IMR-90 (cell line): Measurements from ENCODE around the gene LGMN. TPM values are rescaled to one million over a fixed set of nuclear protein-coding genes. Genes with fewer than 3 reads are reported as not detected.

Source experiments
- ATAC-seq: fragments of 200-7000 bp; cut with Tn5 transposase; 2 replicates; pipeline ENCODE4 v1.9.1; 2020; ENCODE audit warnings: low read depth, mild to moderate bottlenecking, moderate library complexity
- BruUV-seq: library from RNA; stranded (reverse); fragments of 400-500 nt; replicated peaks from 2 replicates; lab custom pipeline; 2021; lab: Mats Ljungman, UMichigan
- CTCF ChIA-PET: fragments of 300-600 bp; formaldehyde crosslinking; extraction: SDS; loops from one replicate; lab custom pipeline; 2021; ENCODE audit warnings: antibody characterized with exemption; lab: Yijun Ruan, JAX
- POLR2A ChIA-PET: fragments of 300-600 bp; sonication (Branson Sonifier 250); formaldehyde crosslinking; loops from one replicate; lab custom pipeline; 2022; ENCODE audit warnings: antibody characterized with exemption; ENCODE audit not compliant: unreplicated experiment; lab: Charles Lee
- DNase-seq: peaks from one replicate; pipeline ENCODE4 v3.0.0; 2013
- H2AFZ ChIP-seq: replicated peaks from 2 replicates; pipeline ENCODE3; 2013; ENCODE audit warnings: low read length, mild to moderate bottlenecking; ENCODE audit not compliant: poor library complexity
- H2AK5ac ChIP-seq: 2 replicates; pipeline ENCODE4 v1.6.1; 2013; ENCODE audit warnings: low read depth, low read length, inconsistent platforms
- H2AK9ac ChIP-seq: replicated peaks from 2 replicates; pipeline ENCODE3; 2013; ENCODE audit warnings: mild to moderate bottlenecking, low read depth, low read length, moderate library complexity; ENCODE audit not compliant: poor library complexity
- H2BK120ac ChIP-seq: 2 replicates; pipeline ENCODE4 v1.6.1; 2013; ENCODE audit warnings: low read depth, low read length, inconsistent platforms
- H2BK15ac ChIP-seq: 3 replicates; pipeline ENCODE4 v1.6.1; 2013; ENCODE audit warnings: low read depth, low read length, inconsistent platforms
- H2BK20ac ChIP-seq: 2 replicates; pipeline ENCODE4 v1.6.1; 2013; ENCODE audit warnings: low read depth, mild to moderate bottlenecking, inconsistent platforms, low read length, moderate library complexity
- H2BK5ac ChIP-seq: 2 replicates; pipeline ENCODE4 v1.6.1; 2013; ENCODE audit warnings: mild to moderate bottlenecking, low read depth, low read length, inconsistent platforms; ENCODE audit not compliant: poor library complexity, severe bottlenecking
- H3K14ac ChIP-seq: replicated peaks from 2 replicates; pipeline ENCODE4 v1.6.1; 2013; ENCODE audit warnings: low read depth, low read length, inconsistent platforms
- H3K18ac ChIP-seq: 2 replicates; pipeline ENCODE4 v1.6.1; 2013; ENCODE audit warnings: low read depth, low read length, control low read depth
- H3K23ac ChIP-seq: 2 replicates; pipeline ENCODE4 v1.6.1; 2013; ENCODE audit warnings: low read depth, low read length, inconsistent platforms
- H3K27ac ChIP-seq: 2 replicates; pipeline ENCODE4 v1.5.1; 2013; ENCODE audit warnings: mild to moderate bottlenecking, control low read depth, low read length; ENCODE audit not compliant: insufficient read depth
- H3K27me3 ChIP-seq: 2 replicates; pipeline ENCODE4 v1.6.1; 2013; ENCODE audit warnings: low read length; ENCODE audit not compliant: control insufficient read depth, insufficient read depth
- H3K36me3 ChIP-seq: 2 replicates; pipeline ENCODE4 v1.6.1; 2013; ENCODE audit warnings: low read length, mixed read lengths; ENCODE audit not compliant: control insufficient read depth, insufficient read depth
- H3K4ac ChIP-seq: 2 replicates; pipeline ENCODE4 v1.6.1; 2013; ENCODE audit warnings: low read depth, low read length, inconsistent platforms
- H3K4me1 ChIP-seq: 2 replicates; pipeline ENCODE4 v1.6.1; 2013; ENCODE audit warnings: low read length, mixed read lengths; ENCODE audit not compliant: control insufficient read depth, insufficient read depth
- H3K4me2 ChIP-seq: 2 replicates; pipeline ENCODE4 v1.6.1; 2013; ENCODE audit warnings: low read depth, mild to moderate bottlenecking, control low read depth, low read length, moderate library complexity
- H3K4me3 ChIP-seq: 2 replicates; pipeline ENCODE4 v1.5.1; 2013; ENCODE audit warnings: low read depth, mild to moderate bottlenecking, control low read depth, low read length, moderate library complexity; ENCODE audit not compliant: insufficient read depth
- H3K56ac ChIP-seq: 2 replicates; pipeline ENCODE4 v1.6.1; 2013; ENCODE audit warnings: low read length, inconsistent platforms; ENCODE audit not compliant: insufficient read depth; ENCODE audit errors: extremely low read depth
- H3K79me1 ChIP-seq, 2 experiments: 2 replicates each; pipeline ENCODE4 v1.6.1; 2013; ENCODE audit warnings: low read length in 2 of 2, inconsistent platforms in 1 of 2, low read depth in 1 of 2
- H3K9ac ChIP-seq: 2 replicates; pipeline ENCODE4 v1.6.1; 2013; ENCODE audit warnings: low read depth, low read length, control low read depth
- H3K9me1 ChIP-seq: 2 replicates; pipeline ENCODE4 v1.6.1; 2013; ENCODE audit warnings: low read length, inconsistent platforms; ENCODE audit not compliant: insufficient read depth
- H3K9me3 ChIP-seq: 2 replicates; pipeline ENCODE4 v1.6.1; 2013; ENCODE audit warnings: low read length; ENCODE audit not compliant: control insufficient read depth, insufficient read depth
- H4K20me1 ChIP-seq: 2 replicates; pipeline ENCODE4 v1.6.1; 2013; ENCODE audit warnings: low read length, inconsistent platforms; ENCODE audit not compliant: insufficient read depth
- H4K5ac ChIP-seq: 2 replicates; pipeline ENCODE4 v1.6.1; 2013; ENCODE audit warnings: mild to moderate bottlenecking, low read depth, low read length, control low read depth
- H4K8ac ChIP-seq, 2 experiments: 2 replicates each; pipeline ENCODE4 v1.6.1; 2013; ENCODE audit warnings: low read depth in 2 of 2, low read length in 2 of 2, control low read depth in 1 of 2, inconsistent platforms in 1 of 2
- H4K91ac ChIP-seq: 2 replicates; pipeline ENCODE4 v1.6.1; 2013; ENCODE audit warnings: low read depth, low read length, inconsistent platforms; ENCODE audit not compliant: insufficient read depth
- BHLHE40 ChIP-seq: fragments of 150-350 bp; IDR thresholded peaks from 2 replicates; pipeline ENCODE4 v1.6.1; 2016; ENCODE audit warnings: mild to moderate bottlenecking, low read depth, low read length
- CEBPB ChIP-seq: IDR thresholded peaks from 2 replicates; pipeline ENCODE4 v1.6.1; 2012; ENCODE audit warnings: low read depth, low read length, improper control_type of control experiment
- CHD1 ChIP-seq: IDR thresholded peaks from 2 replicates; pipeline ENCODE4 v1.6.1; 2012; ENCODE audit warnings: low read depth, low read length, improper control_type of control experiment
- FOS ChIP-seq: fragments of 150-350 bp; IDR thresholded peaks from 2 replicates; pipeline ENCODE4 v1.6.1; 2016; ENCODE audit warnings: low read depth, low read length
- MAFK ChIP-seq: IDR thresholded peaks from 2 replicates; pipeline ENCODE4 v1.6.1; 2012; ENCODE audit warnings: low read depth, low read length, improper control_type of control experiment
- MAZ ChIP-seq: IDR thresholded peaks from 2 replicates; pipeline ENCODE4 v1.6.1; 2012; ENCODE audit warnings: low read depth, mild to moderate bottlenecking, low read length, improper control_type of control experiment, moderate library complexity, borderline replicate concordance
- MXI1 ChIP-seq: IDR thresholded peaks from 2 replicates; pipeline ENCODE4 v1.6.1; 2012; ENCODE audit warnings: low read depth, mild to moderate bottlenecking, low read length, moderate library complexity, borderline replicate concordance
- NFE2L2 ChIP-seq: fragments of 150-350 bp; IDR thresholded peaks from 2 replicates; pipeline ENCODE4 v1.6.1; 2016; ENCODE audit warnings: low read depth, mild to moderate bottlenecking, low read length
- POLR2A ChIP-seq: IDR thresholded peaks from 2 replicates; pipeline ENCODE4 v1.6.1; 2012; ENCODE audit warnings: mild to moderate bottlenecking, low read depth, low read length
- RAD21 ChIP-seq: IDR thresholded peaks from 2 replicates; pipeline ENCODE4 v1.6.1; 2012; ENCODE audit warnings: low read length, improper control_type of control experiment
- RCOR1 ChIP-seq: IDR thresholded peaks from 2 replicates; pipeline ENCODE4 v1.6.1; 2012; ENCODE audit warnings: mild to moderate bottlenecking, low read length, improper control_type of control experiment; ENCODE audit not compliant: insufficient replicate concordance
- RFX5 ChIP-seq: IDR thresholded peaks from 2 replicates; pipeline ENCODE4 v1.8.0; 2012; ENCODE audit warnings: low read depth, mild to moderate bottlenecking, low read length, moderate library complexity
- SMC3 ChIP-seq: fragments of 150-350 bp; IDR thresholded peaks from 2 replicates; pipeline ENCODE4 v1.6.1; 2016; ENCODE audit warnings: low read depth, mild to moderate bottlenecking, antibody characterized with exemption, low read length, moderate library complexity
- WGBS, 2 experiments: methylation state at CpG; one replicate each; pipeline versions ENCODE4 v1.1.5 to v1.1.7; 2013; ENCODE audit warnings: missing lambda C conversion rate in 2 of 2; ENCODE audit not compliant: insufficient read length in 1 of 2; ENCODE audit errors: extremely low coverage in 2 of 2; 5-methylcytosine and 5-hydroxymethylcytosine counted together
- dilution Hi-C: fragments of 300-500 bp; cut with HindIII; formaldehyde crosslinking; loops from one replicate; pipeline ENCODE4 v1.14.3; 2018; ENCODE audit warnings: low sequenced_read_pairs; ENCODE audit not compliant: unreplicated experiment
- in situ Hi-C: fragments of 300-500 bp; cut with MboI; formaldehyde crosslinking; loops from 3 replicates; pipeline ENCODE4 v1.14.3; 2019; ENCODE audit warnings: low sequenced_read_pairs, inconsistent platforms, mixed read lengths
- intact Hi-C: fragments of 100-400 bp; cut with micrococcal nuclease; formaldehyde crosslinking; loops from 2 replicates; pipeline ENCODE4 v1.10.0; 2022
- polyA plus RNA-seq, 3 experiments: library from polyadenylated mRNA; depleted of rRNA; stranded (reverse); fragments of >200 nt; gene quantifications; 2 replicates each; pipeline ENCODE4 v1.2.3, GENCODE V29; 2012; ENCODE audit warnings: low replicate concordance in 1 of 3
- total RNA-seq: library from RNA; depleted of rRNA; stranded (reverse); fragments of >200 nt; gene quantifications from 2 replicates; pipeline ENCODE4 v1.2.3, GENCODE V29; 2012
- TF ChIP-seq, protein P1 (sequence below): fragments of 150-350 bp; IDR thresholded peaks from 2 replicates; pipeline ENCODE4 v1.6.1; 2016; ENCODE audit warnings: low read depth, mild to moderate bottlenecking, low read length, moderate library complexity, borderline replicate concordance
- TF ChIP-seq, protein P2 (sequence below): fragments of 150-350 bp; IDR thresholded peaks from 2 replicates; pipeline ENCODE4 v1.6.1; 2017; ENCODE audit warnings: mild to moderate bottlenecking, antibody characterized with exemption, low read length, low read depth
- TF ChIP-seq, protein P3 (sequence below): conservative IDR thresholded peaks from 2 replicates; pipeline ENCODE4 v1.5.1; 2012; ENCODE audit warnings: mild to moderate bottlenecking, low read depth, low read length, improper control_type of control experiment

The LGMN gene
- total and polyA plus RNA-seq, 2 of the 4 experiments (the other 2 are of a cell fraction) = 19.2 to 39.3 TPM

DNA sequence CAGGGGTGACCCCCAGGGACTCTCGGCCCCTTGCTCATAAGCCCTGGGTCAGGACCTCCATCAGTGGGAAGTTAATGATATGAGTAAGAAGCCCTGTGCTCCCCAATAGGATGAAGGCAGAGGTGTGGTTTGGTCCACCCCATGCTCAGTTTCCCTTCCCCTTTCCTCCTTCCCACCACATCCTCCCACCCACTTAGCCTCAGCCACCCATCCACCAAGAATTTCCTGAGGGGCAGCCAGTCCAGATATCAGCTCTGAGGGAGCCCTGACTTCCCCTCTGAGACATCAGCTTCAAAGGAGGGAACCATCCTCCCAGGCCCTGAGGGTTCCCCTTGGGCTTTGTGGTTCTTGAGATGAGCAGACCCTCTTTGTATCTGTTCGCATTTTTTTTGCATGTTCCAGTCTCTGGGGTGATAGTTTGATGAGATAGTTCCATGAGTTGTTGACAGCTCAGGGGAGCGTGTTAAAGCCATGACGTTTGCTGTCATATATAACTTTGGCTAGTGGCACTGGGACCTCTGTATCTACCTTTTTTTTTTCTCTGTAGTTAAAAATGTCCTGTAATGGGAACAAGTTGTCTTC lies 71.2 kb downstream of the LGMN start:
- ATAC-seq (no peak), DNase-seq (no peak)
- no peaks in the 10 kb centered on the region; the same call in 1 of the 2 replicates for H3K9me1 ChIP-seq
- H3K9me3 ChIP-seq = 0 out of 2 replicates have a peak, but pooled peaks cover 2% of the 10 kb centered on the region
- no peak overlapping the region for H2AK5ac ChIP-seq
- intact Hi-C loops (no loop called here), in situ Hi-C loops (no loop called here), dilution Hi-C loops (no loop called here)
- no peak overlapping the region for H4K5ac ChIP-seq
- peaks cover 0 to 18% of the 10 kb centered on the region in 2 experiments; a peak in 2 of 4 replicates for H3K79me1 ChIP-seq
- no CpG with 5 or more reads among the region's 4 CpGs for WGBS, 2 experiments
- no peak overlapping the region for H3K56ac ChIP-seq
- H2BK120ac ChIP-seq = no peak overlapping the region
- H3K23ac ChIP-seq = no peak overlapping the region
- H3K9ac ChIP-seq = no peak overlapping the region
- no peak overlapping the region for H2BK20ac ChIP-seq
- H2BK5ac ChIP-seq = no peak overlapping the region
- H2AFZ ChIP-seq = no peak overlapping the region
- TF ChIP-seq, protein P1, sequence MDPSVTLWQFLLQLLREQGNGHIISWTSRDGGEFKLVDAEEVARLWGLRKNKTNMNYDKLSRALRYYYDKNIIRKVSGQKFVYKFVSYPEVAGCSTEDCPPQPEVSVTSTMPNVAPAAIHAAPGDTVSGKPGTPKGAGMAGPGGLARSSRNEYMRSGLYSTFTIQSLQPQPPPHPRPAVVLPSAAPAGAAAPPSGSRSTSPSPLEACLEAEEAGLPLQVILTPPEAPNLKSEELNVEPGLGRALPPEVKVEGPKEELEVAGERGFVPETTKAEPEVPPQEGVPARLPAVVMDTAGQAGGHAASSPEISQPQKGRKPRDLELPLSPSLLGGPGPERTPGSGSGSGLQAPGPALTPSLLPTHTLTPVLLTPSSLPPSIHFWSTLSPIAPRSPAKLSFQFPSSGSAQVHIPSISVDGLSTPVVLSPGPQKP = no peak
- TF ChIP-seq CEBPB = no peak
- TF ChIP-seq, protein P2, sequence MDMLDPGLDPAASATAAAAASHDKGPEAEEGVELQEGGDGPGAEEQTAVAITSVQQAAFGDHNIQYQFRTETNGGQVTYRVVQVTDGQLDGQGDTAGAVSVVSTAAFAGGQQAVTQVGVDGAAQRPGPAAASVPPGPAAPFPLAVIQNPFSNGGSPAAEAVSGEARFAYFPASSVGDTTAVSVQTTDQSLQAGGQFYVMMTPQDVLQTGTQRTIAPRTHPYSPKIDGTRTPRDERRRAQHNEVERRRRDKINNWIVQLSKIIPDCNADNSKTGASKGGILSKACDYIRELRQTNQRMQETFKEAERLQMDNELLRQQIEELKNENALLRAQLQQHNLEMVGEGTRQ = no peak
- TF ChIP-seq MAFK = no peak
- no peak for TF ChIP-seq BHLHE40
- no peak for TF ChIP-seq CHD1
- no peak for TF ChIP-seq RCOR1
- no peak for TF ChIP-seq MAZ
- TF ChIP-seq, protein P3, sequence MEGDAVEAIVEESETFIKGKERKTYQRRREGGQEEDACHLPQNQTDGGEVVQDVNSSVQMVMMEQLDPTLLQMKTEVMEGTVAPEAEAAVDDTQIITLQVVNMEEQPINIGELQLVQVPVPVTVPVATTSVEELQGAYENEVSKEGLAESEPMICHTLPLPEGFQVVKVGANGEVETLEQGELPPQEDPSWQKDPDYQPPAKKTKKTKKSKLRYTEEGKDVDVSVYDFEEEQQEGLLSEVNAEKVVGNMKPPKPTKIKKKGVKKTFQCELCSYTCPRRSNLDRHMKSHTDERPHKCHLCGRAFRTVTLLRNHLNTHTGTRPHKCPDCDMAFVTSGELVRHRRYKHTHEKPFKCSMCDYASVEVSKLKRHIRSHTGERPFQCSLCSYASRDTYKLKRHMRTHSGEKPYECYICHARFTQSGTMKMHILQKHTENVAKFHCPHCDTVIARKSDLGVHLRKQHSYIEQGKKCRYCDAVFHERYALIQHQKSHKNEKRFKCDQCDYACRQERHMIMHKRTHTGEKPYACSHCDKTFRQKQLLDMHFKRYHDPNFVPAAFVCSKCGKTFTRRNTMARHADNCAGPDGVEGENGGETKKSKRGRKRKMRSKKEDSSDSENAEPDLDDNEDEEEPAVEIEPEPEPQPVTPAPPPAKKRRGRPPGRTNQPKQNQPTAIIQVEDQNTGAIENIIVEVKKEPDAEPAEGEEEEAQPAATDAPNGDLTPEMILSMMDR = no peak
- TF ChIP-seq SMC3 = no peak
- TF ChIP-seq MXI1 = no peak
- TF ChIP-seq FOS = no peak
- TF ChIP-seq RFX5 = no peak
- TF ChIP-seq RAD21 = no peak
- TF ChIP-seq POLR2A = no peak
- no peak for TF ChIP-seq NFE2L2
- CTCF ChIA-PET = no interaction called here
- H3K14ac ChIP-seq = no peak overlapping the region
- no peaks in the 10 kb centered on the region for H3K27me3 ChIP-seq
- no peak overlapping the region for H3K18ac ChIP-seq
- H4K91ac ChIP-seq = no peak overlapping the region
- no peak overlapping the region for H3K4me2 ChIP-seq
- peaks cover 30% of the 10 kb centered on the region; the same call in 1 of the 2 replicates for H3K36me3 ChIP-seq
- no peak overlapping the region for H3K4ac ChIP-seq
- H3K4me1 ChIP-seq = no peaks in the 10 kb centered on the region
- no peak overlapping the region for H3K4me3 ChIP-seq
- POLR2A ChIA-PET = no interaction called here
- H2BK15ac ChIP-seq = no peak overlapping the region
- no peak overlapping the region for H2AK9ac ChIP-seq
- 0 out of 2 replicates have a peak, but pooled peaks cover 4% of the 10 kb centered on the region for H4K20me1 ChIP-seq
- no peak overlapping the region for H3K27ac ChIP-seq
- no peak overlapping the region for H4K8ac ChIP-seq
- no TSS peak for BruUV-seq
